Activated CD8-positive, alpha-beta memory T cell treated with anti-CD3 and anti-CD28 coated beads for 24 hours (primary cell): ENCODE data around the gene RASGRF2.
"Not testable (repeated sequence)": the region's sequence is repeated elsewhere in the genome, so short reads cannot be mapped to it uniquely, and the experiment has no call there.

ENCODE experiments used
- DNase-seq: peaks from one replicate; pipeline ENCODE4 v3.0.0-alpha.2; 2020

RASGRF2 gene

DNA sequence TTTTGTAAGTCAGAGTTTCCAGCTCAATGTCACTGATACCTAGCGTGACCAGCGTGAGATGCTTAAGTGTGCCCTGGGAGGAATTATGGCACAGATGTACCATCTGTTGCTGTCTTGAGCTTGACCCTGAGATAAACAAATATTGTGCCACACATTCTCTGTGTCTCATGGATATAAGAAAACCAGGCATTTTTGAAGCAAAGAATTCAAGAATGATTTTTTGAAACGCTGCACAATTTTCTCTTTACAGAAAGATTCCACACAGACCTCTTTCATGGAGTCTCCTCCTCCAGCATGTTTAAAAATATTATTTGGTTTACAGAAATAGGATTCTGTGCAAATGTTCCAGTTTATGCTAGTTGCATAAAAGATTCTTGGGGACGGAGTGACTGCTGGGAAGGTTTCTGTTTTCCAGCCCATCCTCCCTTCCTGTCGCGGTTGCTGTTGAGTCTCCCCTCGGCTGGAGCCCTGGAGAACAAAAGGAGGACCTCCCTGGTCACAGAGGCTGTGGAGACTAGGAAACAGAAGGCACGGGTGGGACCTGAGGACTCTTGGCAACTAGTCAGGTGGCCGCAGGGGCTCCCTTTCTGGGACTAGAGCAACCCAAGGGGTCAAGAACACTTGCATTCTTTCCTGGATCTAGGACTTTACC, 120.8 kb downstream of the RASGRF2 start:
- no peak for DNase-seq

DNA sequence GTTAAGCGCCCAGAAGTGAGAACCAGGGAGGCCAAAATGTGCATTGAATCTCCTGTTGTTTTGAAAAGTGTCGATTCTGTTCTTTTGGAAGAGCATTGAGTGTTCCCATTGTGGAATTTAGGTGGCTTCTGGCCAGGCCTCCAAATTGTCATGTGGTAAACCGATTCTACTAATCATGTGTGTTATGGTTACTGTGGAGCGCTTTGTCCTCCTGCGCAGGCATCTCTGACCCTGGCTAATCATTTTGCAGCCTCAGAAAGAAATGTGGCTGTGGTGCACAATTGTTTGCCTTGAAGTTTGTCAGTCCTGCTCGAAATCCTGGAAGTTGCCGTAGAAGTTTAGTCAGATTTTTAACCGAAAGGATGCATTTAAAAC, 121.3 kb downstream of the RASGRF2 start:
- DNase-seq, result no peak

DNA sequence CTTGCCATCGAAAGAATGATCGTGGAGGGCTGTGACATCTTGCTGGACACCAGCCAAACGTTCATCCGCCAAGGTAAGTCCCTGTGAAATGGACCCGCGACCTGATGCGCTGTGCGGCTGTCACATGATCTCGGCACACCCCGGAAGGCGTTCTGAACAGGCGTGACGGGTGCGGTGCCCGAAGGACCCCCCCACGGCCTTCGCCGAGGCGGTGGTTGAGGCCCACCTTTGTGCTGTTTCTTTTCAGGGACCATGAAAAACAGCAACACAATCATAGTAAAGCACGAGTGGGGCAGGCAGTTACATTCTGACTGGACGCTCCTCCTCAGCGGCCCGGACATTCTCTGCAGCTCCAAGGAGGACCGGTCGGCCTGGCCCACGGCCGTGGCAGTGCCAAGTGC, 126.7 kb downstream of the RASGRF2 start:
- DNase-seq, result no peak

DNA sequence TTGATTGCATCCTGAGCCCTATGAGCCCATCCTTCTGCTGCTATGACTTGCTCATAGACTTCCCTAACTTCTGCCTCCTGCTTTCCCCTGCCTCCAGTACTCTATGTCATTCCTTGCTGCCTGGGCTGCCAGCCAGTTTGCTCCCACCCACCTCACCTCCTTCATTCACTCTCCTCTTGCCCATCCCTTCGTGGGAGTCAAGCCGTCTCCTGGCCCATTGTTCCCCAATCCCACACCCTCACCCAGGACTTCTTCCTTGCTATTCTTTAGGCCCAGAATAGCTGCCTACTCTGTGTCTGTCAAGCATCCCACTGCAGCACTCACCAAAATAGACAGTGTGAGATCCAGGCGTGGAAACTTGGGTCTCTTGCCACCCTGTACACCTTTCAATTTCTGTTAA, 131.0 kb downstream of the RASGRF2 start:
- no peak for DNase-seq

DNA sequence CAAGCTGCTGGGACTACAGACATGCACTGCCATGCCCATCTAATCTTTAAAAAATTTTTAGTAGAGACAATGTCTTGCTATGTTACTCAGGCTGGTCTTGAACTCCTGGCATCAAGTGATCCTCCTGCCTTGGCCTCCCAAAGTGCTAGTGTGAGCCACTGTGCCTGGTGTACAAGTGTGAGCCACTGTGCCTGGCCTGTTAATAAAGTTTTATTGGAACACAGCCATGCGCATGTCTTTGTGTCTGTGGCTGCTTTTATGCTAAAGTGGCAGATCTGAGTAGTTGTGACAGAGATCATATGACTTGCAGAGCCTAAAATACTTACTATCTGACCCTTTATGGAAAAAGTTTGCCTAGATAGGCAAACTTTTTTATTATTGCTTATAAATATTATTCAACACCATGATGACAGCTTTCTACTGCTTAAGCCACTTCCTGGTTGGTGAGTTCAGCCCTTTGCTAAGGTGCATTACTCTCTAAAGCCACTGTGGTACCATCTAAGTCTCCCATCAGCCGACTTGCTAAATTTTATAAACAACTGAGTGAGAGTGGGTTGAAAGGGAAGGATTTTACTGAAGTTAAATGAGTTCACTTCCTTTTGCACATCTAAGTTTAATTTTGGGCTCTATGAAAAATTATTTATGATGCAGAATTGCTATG, 133.5 kb downstream of the RASGRF2 start:
- no peak for DNase-seq

DNA sequence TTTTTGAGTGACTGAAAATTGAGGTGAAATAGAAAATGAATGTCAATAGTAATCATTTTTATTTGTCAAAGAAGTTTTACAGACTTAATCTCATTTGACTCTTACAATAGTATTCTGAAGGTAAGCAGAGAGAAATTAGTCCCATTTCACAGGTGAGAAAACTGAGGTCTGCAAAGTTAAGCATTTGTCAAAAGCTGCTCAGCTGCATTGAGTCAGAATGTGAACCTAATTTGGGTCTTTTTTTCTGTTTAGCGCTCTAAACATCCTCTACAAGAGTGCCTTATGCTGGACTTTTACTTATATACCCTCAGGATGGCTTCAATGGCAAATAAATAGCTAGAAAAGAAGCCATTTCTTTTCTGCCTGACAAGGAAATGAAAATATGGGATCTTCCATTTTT, 135.7 kb downstream of the RASGRF2 start:
- DNase-seq, result no peak

DNA sequence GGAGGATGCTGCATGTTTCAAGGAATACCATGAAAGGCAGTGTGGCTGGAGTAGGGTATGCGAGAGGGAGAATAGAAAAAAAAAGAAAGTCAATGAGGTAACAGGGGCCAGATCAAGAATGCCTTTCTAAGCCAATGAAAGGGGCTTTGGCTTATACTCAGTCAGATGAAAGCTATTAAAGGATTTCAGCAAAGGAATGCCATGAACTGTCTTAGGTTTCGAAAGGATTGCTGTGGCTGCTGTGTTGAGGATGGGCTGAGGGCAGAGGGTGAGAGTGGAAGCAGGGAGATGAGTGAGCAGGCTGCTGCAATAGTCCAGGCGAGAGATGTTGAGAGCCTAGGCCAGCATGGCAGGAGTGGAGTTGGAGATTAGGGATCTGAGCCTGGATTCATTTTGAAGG, 137.6 kb downstream of the RASGRF2 start:
- DNase-seq, result no peak

DNA sequence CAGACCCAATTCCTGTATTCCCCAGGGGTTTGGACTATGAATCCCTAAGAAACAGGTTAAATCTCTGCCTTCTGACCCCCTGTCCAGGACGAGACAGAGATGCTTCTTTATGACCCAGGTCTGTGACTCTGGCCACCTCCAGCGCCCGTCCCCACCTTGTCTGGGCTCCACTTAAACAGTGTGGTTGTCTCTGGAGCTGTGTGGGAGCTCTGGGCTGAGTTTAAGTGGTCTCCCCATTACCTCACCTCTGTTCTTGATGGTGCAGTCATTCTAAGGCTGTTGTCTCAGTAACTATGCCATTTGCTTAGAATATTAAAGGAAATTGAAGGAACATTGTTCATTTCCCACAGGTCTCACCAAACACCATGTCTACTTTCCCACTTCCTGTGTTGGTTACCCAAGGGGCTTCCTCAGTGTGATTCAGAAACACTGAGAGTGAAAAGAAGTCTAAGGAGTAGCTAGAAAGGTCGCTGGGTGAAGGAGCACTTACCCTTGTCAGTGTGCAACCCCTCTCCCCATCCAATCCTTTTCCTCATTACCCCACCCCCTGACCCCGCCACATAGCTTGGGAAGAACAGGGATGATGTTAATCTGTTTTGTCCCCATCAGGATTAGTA, 145.2 kb downstream of the RASGRF2 start:
- DNase-seq, result no peak

DNA sequence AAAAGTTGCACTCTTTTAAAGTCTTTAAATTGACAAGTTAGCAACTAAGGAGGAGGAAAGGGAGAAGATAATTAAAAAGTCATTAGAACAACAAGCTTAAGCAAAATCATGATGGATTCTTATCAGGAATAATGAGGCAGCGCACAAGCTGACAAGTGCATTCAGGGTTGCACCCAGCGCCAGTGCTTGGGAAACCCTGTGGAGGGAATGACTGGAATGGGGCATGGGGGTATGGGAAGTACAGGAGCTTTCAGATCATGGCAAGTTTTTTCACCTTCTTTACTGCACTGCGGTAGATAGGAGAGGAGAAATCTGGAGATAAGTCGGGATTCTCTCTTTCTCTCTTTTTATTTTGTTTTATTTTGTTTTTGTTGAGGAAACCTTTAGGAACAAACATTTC, 155.1 kb downstream of the RASGRF2 start:
- DNase-seq, result no peak

DNA sequence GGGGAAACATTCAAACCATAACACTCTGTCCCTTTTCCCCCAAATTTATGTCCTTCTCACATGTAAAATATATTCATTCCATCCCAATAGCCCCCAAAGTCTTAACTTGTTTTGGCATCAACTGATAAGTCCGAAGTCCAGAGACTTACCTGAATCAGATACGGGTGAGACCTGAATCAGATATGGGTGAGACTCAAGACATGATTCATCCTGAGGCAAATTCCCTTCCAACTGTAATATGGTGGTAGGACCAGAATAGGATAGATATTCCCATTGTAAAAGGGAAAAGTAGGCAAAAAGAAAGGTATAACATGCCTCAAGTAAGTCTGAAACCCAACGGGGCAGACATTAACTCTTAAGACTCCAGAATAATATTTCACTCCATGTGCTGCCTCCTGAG, 157.4 kb downstream of the RASGRF2 start:
- no peak for DNase-seq

DNA sequence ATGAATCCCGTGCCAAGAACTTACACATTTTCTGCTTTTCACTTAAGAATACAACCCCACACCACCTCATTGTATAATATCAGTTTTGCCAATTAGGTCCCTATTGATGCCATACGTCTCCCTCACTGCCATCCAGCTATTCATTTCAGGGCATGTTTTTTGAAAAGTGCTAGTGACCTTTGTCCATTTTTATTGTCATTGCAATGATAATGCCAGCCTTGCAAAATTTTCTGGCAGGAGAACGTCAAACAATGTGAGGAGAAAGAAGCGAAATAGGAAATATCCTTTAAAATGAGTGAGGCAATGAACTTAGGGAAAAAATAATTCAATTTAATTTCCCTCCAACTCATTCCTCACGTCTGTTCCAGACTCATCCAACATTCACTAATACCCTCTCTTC, 161.1 kb downstream of the RASGRF2 start:
- DNase-seq, result no peak

DNA sequence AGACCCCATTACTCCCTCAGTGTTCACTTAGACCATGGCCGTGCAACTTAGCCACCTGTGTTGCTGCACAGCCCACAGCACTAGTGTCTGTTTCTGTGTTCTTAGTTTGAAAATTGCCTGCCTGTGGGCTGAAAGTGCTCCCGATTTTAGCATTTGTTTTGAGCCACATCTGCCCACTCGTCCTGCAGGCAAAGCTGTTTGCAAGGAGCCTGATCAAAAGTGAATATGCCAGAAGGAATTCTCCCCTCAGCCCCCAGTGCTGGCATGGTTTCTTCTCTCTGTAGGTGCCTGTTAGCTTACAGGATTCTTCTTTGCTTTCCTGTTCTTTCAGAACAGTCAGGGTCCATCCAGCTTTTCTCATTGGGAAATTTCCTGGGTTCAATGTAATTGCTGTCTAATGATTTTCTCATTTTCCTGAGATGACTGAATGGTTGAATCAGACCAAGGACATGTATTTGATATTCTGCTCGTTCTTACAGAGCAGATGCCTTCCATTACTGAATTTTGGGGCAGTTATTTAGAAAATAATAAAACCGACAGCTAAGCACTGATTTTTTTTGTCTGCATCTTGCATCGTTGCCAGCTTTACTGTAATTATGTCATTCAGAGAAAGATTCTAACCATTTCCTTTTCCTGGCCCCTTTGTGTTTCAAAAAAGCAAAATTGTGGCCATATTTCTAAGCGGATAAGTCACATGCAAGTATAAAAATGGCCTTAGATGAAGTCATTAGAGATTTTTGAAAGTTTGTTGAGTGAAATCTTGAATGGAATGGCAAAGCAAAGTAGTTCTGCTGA, 161.9 kb downstream of the RASGRF2 start:
- no peak for DNase-seq

DNA sequence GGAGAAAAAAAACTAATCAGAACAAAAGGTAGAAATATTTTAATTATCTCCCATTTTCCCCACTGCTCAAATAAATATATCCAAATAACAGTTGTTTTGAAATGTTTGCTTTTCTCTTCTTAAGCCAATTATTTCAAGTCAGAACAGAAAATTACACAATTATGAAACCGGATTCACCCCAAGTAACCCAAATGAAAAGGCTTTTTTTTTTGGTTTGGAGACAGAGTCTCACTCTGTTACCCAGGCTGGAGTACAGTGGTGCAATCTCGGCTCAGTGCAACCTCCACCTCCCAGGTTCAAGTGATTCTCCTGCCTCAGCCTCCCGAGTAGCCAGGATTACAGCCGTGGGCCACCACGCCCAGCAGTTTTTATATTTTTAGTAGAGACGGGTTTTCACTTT, 164.5 kb downstream of the RASGRF2 start:
- DNase-seq, result not testable (repeated sequence)

DNA sequence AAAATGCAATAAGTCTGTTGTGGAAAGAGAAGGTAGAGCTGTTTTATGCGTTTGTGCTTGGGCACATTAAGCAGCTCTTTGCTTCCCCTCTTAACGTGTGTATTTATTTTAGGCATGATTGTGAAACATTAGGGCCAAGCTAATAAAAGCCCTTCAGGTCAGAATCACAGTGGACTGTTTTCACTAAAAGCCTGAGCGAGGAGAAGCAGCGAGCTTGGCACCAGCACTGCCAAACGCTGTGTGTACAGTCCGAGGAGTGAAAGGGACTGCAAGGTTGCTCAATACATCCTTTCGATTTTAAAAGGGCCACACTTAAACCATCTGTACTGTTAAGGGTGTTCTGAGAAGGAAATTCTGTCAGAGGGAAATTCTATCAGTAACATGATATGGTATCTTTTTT, 165.8 kb downstream of the RASGRF2 start:
- no peak for DNase-seq

DNA sequence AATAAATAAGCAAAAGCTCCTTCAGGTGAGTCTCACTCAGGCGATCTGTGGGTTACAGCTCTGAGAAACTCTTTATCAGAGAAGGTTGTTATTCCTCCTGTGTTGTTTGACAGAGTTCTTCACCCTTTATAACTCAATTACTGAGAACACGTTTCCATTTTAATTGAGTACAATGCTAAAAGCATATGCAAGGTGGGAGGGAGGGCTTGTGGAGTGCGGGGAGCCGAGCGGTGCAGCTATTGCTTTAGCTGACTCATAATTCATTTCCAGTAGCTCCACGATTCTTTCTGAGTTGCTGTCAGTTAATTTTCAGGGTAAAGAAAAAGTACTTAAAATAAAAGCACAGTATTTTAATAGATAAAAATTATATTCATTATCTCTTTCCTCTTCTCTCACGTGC, 168.3 kb downstream of the RASGRF2 start:
- DNase-seq, result no peak

DNA sequence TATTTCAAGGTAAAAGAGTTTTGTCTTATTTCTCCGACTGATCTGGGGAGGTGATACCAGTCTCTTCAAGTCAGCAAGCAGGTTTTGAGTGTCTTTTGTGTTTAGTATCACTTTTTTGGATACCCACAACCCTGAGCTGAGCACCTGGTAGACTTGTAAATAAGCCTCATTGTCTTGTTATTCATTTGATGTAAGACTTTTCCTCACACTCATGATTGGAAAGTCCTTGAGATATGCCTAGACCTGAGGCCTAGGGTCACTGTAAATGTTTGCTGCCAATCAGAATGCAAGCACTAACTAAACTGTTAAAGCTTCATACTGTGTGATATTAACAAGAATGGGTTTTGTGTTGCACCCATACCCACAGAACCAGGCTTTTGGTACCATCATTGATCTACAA, 172.2 kb downstream of the RASGRF2 start:
- DNase-seq, result no peak

DNA sequence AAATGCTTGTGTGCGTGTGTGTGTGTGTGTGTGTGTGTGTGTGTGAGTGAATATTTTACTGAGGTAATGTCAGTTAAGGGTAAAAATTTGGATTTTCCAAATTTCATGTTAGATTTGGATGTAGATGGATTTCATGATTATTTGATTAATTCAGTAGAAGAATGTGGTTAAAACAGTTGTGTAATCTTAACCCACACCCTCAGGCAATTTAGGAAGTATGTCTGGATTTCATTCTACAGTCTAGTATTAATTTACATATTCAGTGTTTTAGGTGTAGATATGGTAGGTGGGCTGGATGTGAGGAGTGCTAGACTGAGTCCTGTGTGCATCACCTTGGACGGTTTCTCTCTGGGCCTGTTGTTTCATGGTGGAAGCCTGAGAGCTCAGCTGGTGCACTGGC, 173.9 kb downstream of the RASGRF2 start:
- no peak for DNase-seq

DNA sequence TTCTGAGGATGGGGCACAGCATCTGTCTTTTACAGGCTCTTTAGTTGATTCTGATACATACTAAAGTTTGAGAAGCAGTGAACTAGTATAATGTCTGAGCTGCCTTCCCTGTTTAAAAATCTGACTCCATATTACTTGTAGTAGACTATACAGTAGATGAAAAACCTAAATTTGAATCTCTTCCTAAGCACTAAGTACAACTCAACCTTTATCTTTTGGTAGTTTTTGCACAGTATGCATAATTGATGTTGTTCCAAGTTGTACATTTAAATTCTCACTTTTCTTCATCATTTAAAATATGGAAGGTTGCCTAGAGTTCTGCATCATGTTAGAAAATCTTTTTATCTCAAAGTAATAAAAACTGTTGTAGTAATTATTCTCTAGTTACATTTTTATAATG, 174.4 kb downstream of the RASGRF2 start:
- DNase-seq, result no peak

DNA sequence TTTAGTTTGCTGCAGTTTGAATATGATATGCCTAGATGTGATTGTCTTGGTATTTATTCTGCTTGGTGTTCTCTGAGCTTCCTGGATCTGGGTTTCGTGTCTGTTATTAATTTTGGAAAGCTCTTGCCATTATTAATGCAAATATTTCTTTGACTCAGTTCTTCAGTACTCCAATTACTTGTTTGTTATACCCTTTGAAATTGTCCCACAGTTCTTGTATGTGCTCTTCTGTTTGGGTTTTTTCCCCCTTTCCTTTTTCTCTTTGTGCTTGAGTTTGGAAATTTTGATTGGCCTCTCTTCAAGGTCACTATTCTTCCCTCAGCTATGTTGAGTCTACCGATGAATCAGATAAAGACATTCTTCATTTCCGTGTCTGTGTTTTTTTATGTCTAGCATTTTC, 176.4 kb downstream of the RASGRF2 start:
- no peak for DNase-seq

DNA sequence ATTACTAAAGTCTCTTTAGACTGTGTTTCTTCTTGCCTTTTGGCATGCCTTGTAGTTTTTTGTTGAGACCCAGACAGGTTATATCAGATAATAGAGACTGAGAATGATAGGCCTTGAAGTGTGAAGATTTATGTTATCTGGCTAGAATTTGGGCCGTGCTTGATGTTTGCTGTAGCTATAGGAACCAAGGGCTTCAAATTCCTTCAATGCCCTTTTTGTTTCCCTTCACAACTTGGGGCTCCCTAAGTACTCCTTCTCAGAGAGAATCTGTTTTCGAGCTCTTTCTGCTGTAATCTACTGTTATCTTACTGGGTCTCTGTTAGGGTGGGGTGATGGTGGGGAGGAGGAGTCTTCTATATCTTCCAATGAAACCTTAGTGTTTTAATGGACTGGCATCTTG, 177.7 kb downstream of the RASGRF2 start:
- no peak for DNase-seq

DNA sequence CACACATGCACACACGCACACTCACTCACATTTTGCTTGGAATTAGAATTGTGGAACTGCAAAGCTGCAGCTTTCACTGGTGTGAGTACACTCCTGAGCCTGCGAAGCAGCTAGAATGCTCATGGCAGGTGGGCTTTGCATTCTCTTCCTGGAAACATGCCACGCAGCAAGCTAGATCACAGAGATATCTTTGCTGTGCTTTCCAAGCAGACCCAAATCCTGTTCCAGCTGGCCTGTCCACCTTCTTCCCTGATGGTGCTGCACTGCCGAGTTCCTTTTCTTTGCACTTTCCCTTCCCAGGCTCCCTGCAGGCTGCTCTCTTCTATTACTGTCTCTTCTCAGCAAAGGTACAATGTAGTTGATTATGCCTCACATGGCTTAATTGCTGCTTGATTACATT, 180.3 kb downstream of the RASGRF2 start:
- DNase-seq, result no peak

DNA sequence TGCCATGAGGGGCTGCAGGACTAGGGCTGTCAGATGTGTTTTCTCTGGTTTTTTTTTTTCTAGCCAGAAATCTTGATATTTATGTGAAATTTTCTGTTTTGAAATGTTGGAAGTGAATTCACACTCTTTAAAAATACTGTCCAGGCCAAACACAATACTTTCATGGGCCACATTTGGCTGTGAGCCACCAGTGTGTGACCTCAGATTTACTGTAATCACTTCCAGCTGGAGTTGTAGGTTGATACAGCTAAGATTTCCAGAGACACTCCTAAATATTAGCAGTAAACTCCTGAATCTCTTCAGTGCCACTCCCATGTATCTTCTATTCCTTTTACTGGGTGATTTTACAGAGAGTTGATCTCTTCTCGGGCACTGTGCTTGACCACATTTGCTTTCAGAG, 180.8 kb downstream of the RASGRF2 start:
- no peak for DNase-seq

DNA sequence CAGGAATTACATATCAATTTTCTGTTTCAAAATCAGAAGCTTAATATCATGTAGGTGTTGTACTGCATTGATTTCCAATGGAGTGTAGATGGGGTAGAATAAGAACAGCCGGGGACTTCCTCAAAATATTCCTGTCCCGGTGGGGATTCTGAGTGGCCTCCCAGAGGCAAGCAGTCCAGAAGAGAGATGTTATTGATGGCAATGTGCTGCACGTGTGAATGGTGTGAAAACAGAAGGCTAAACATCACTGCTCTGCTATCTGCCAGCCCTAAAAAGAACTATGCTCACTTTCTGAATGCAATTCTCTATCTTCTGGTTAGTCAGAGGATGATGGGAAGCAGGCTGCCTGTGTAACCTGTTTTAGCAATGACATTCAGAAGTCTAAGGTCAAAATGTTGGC, 181.9 kb downstream of the RASGRF2 start:
- DNase-seq, result no peak
